ENCODE results near the gene LRRC1.

- TF ChIP-seq CTCF (IDR thresholded peaks at IDR 0.05) (no peak), POLR2A (IDR thresholded peaks at IDR 0.05) (no peak)
Observed at GRCh38 chr6:53961679-53962370, 167.0 kb downstream of the LRRC1 start.
